Type B pancreatic cell (in vitro differentiated cells): ENCODE measurements around the gene CD27. TPM values are rescaled to one million over a fixed set of nuclear protein-coding genes. Genes with fewer than 3 reads are reported as not detected.

ENCODE experiments used
- DNase-seq: peaks from one replicate; pipeline ENCODE4 v3.0.0; 2021; ENCODE audit warnings: mixed read lengths; ENCODE audit not compliant: unreplicated experiment; ENCODE audit errors: extremely low spot score
- H3K27ac Mint-ChIP-seq: 2 replicates; pipeline ENCODE4 v1.8.0; 2021; ENCODE audit warnings: mild to moderate bottlenecking, mixed read lengths
- H3K27me3 Mint-ChIP-seq: 2 replicates; pipeline ENCODE4 v1.8.0; 2021; ENCODE audit warnings: mixed read lengths
- H3K36me3 Mint-ChIP-seq: 2 replicates; pipeline ENCODE4 v1.8.0; 2021; ENCODE audit warnings: mixed read lengths
- H3K4me1 Mint-ChIP-seq: one replicate; pipeline ENCODE4 v1.8.0; 2021; ENCODE audit warnings: mixed read lengths; ENCODE audit not compliant: unreplicated experiment
- H3K4me3 Mint-ChIP-seq: 2 replicates; pipeline ENCODE4 v1.8.0; 2021; ENCODE audit warnings: mild to moderate bottlenecking, mixed read lengths
- H3K9me3 Mint-ChIP-seq: 2 replicates; pipeline ENCODE4 v1.8.0; 2021; ENCODE audit warnings: mixed read lengths
- CTCF ChIP-seq: fragments of 200-600 bp; sonication (generic); conservative IDR thresholded peaks from 2 replicates; pipeline ENCODE4 v1.5.0; 2021; ENCODE audit warnings: antibody characterized with exemption, mild to moderate bottlenecking
- long read RNA-seq: library from polyadenylated mRNA; unstranded; transcript quantifications from one replicate; pipeline ENCODE4 v2.0.0, GENCODE V29; 2020
- total RNA-seq: library from RNA; stranded (reverse); gene quantifications from 2 replicates; pipeline ENCODE4 v1.2.1, GENCODE V29; 2021; ENCODE audit warnings: low replicate concordance

CD27 gene
- not detected in 2 replicates for total RNA-seq
- long read RNA-seq = 0 reads

- Mint-ChIP-seq H3K36me3 (peaks cover 6% of the 10 kb centered on the region), H3K9me3 (no peaks in the 10 kb centered on the region), H3K27me3 (no peaks in the 10 kb centered on the region), H3K27ac (no peak within 1 kb of the TSS), H3K4me3 (no peak within 1 kb of the TSS), H3K4me1 (no peaks in the 10 kb centered on the region)
- DNase-seq = no peak
- no peak for TF ChIP-seq CTCF
Measured at GRCh38 chr12:6444704-6445688, at the start of gene CD27. CD27 (plus strand) TSS chr12:6444955; CDS start chr12:6445096, 141 bp downstream.

GRCh38 chr12:6396031-6396430 lies 48.7 kb upstream of the CD27 start:
- peaks cover 3% of the 10 kb centered on the region for H3K27me3 Mint-ChIP-seq
- H3K36me3 Mint-ChIP-seq = peaks cover 16% of the 10 kb centered on the region
- no peaks in the 10 kb centered on the region for H3K9me3 Mint-ChIP-seq
- no peak overlapping the region for H3K4me3 Mint-ChIP-seq
- TF ChIP-seq CTCF = no peak
- DNase-seq = no peak
- no peaks in the 10 kb centered on the region for H3K4me1 Mint-ChIP-seq
- H3K27ac Mint-ChIP-seq = no peak overlapping the region

- H3K4me1 Mint-ChIP-seq = no peaks in the 10 kb centered on the region
- no peak overlapping the region for H3K4me3 Mint-ChIP-seq
- H3K9me3 Mint-ChIP-seq = no peaks in the 10 kb centered on the region
- DNase-seq = no peak
- TF ChIP-seq CTCF = no peak
- H3K27ac Mint-ChIP-seq = peak overlapping the region; percentile 44
- peaks cover 12% of the 10 kb centered on the region for H3K36me3 Mint-ChIP-seq
- H3K27me3 Mint-ChIP-seq = no peaks in the 10 kb centered on the region
Measured at GRCh38 chr12:6399884-6400644, 44.7 kb upstream of the CD27 start.

- Mint-ChIP-seq H3K36me3 (peaks cover 9% of the 10 kb centered on the region), H3K9me3 (peaks cover 3% of the 10 kb centered on the region), H3K27ac (no peak overlapping the region), H3K27me3 (no peaks in the 10 kb centered on the region), H3K4me3 (no peak overlapping the region), H3K4me1 (no peaks in the 10 kb centered on the region)
- no peak for DNase-seq
- no peak for TF ChIP-seq CTCF
Measured at GRCh38 chr12:6404390-6404789, 40.4 kb upstream of the CD27 start.

- no peak overlapping the region for H3K27ac Mint-ChIP-seq
- DNase-seq = no peak
- H3K4me3 Mint-ChIP-seq = no peak overlapping the region
Measured at GRCh38 chr12:6405963-6406362, 38.8 kb upstream of the CD27 start.

More at GRCh38 chr12:6405963-6406362, 38.8 kb upstream of the CD27 start:
- Mint-ChIP-seq H3K36me3 (peaks cover 9% of the 10 kb centered on the region), H3K9me3 (peaks cover 3% of the 10 kb centered on the region), H3K4me1 (no peaks in the 10 kb centered on the region), H3K27me3 (no peaks in the 10 kb centered on the region)
- TF ChIP-seq CTCF = no peak
